Neural cell (in vitro differentiated cells): ENCODE results near the gene EIF3K. TPM values are rescaled to one million over a fixed set of nuclear protein-coding genes. Genes with fewer than 3 reads are reported as not detected.

Source experiments
- H2AFZ ChIP-seq: fragments of 200-600, 300-800 bp; sonication (generic), shearing (Covaris generic); 2 replicates; pipeline ENCODE4 v1.6.0; 2014; ENCODE audit warnings: low read depth, mild to moderate bottlenecking, antibody characterized with exemption, low read length, moderate library complexity
- H3F3A ChIP-seq: fragments of 200-600 bp; shearing (Covaris generic); 2 replicates; pipeline ENCODE4 v1.6.1; 2016; ENCODE audit warnings: mild to moderate bottlenecking, moderate library complexity, mixed read lengths, antibody characterized with exemption, low read length; ENCODE audit not compliant: insufficient read depth, poor library complexity, severe bottlenecking
- H3K27ac ChIP-seq: fragments of 200-600, 300-800 bp; sonication (generic), shearing (Covaris generic); 2 replicates; pipeline ENCODE4 v1.5.1; 2014; ENCODE audit warnings: mild to moderate bottlenecking, low read length, moderate library complexity
- H3K27me3 ChIP-seq: fragments of 300-800, 200-600 bp; sonication (generic), shearing (Covaris generic); 2 replicates; pipeline ENCODE4 v1.6.0; 2014; ENCODE audit warnings: mild to moderate bottlenecking, low read depth, low read length, moderate library complexity; ENCODE audit not compliant: insufficient read depth
- H3K36me3 ChIP-seq: fragments of 300-800, 200-600 bp; sonication (generic), shearing (Covaris generic); 2 replicates; pipeline ENCODE4 v1.5.1; 2014; ENCODE audit warnings: mild to moderate bottlenecking, antibody characterized with exemption, low read length, moderate library complexity; ENCODE audit not compliant: insufficient read depth
- H3K4me2 ChIP-seq: fragments of 300-800, 200-600 bp; sonication (generic), shearing (Covaris generic); 2 replicates; pipeline ENCODE4 v1.6.0; 2014; ENCODE audit warnings: mild to moderate bottlenecking, low read length
- H3K4me3 ChIP-seq: fragments of 300-800, 200-600 bp; sonication (generic), shearing (Covaris generic); 2 replicates; pipeline ENCODE4 v1.5.1; 2014; ENCODE audit warnings: mild to moderate bottlenecking, low read length, moderate library complexity
- H3K79me2 ChIP-seq: fragments of 200-600 bp; shearing (Covaris generic); replicated peaks from 2 replicates; pipeline ENCODE4 v1.6.0; 2014; ENCODE audit warnings: mild to moderate bottlenecking, low read length, moderate library complexity; ENCODE audit not compliant: insufficient read depth
- H3K9ac ChIP-seq: fragments of 300-800, 200-600 bp; sonication (generic), shearing (Covaris generic); 2 replicates; pipeline ENCODE4 v1.6.1; 2016; ENCODE audit warnings: mild to moderate bottlenecking, low read length, mixed read lengths
- H3K9me2 ChIP-seq: fragments of 200-600 bp; shearing (Covaris generic); 2 replicates; pipeline ENCODE4 v1.6.1; 2016; ENCODE audit warnings: mild to moderate bottlenecking, low read length, mixed read lengths; ENCODE audit not compliant: insufficient read depth
- H3K9me3 ChIP-seq: fragments of 200-600, 300-800 bp; sonication (generic), shearing (Covaris generic); 2 replicates; pipeline ENCODE4 v1.6.1; 2016; ENCODE audit warnings: mild to moderate bottlenecking, mixed run types, low read length, moderate library complexity, mixed read lengths
- H4K20me1 ChIP-seq: fragments of 200-600 bp; shearing (Covaris generic); 2 replicates; pipeline ENCODE4 v1.6.1; 2016; ENCODE audit warnings: mild to moderate bottlenecking, mixed run types; ENCODE audit not compliant: insufficient read depth
- EP300 ChIP-seq: fragments of 450-650 bp; conservative IDR thresholded peaks from 2 replicates; pipeline ENCODE4 v1.6.1; 2014; ENCODE audit warnings: antibody characterized with exemption, mild to moderate bottlenecking, moderate library complexity; ENCODE audit not compliant: poor library complexity, severe bottlenecking
- EZH2 ChIP-seq: fragments of 200-600, 300-800 bp; shearing (Covaris generic), sonication (generic); IDR thresholded peaks from 2 replicates; pipeline ENCODE4 v1.6.1; 2014; ENCODE audit warnings: antibody characterized with exemption, low read length, borderline replicate concordance, mild to moderate bottlenecking; ENCODE audit not compliant: insufficient read depth, poor library complexity, severe bottlenecking
- MXI1 ChIP-seq: fragments of 450-650 bp; conservative IDR thresholded peaks from 2 replicates; pipeline ENCODE4 v1.6.1; 2014; ENCODE audit warnings: antibody characterized with exemption, mild to moderate bottlenecking; ENCODE audit not compliant: poor library complexity, severe bottlenecking
- POLR2AphosphoS5 ChIP-seq: IDR thresholded peaks from 2 replicates; pipeline ENCODE4 v1.6.1; 2012
- RAD21 ChIP-seq: fragments of 450-650 bp; conservative IDR thresholded peaks from 2 replicates; pipeline ENCODE4 v1.6.1; 2014; ENCODE audit warnings: antibody characterized with exemption, mild to moderate bottlenecking, moderate library complexity
- SMC3 ChIP-seq: fragments of 450-650 bp; conservative IDR thresholded peaks from 2 replicates; pipeline ENCODE4 v1.6.1; 2014; ENCODE audit warnings: antibody characterized with exemption, mild to moderate bottlenecking, moderate library complexity; ENCODE audit not compliant: poor library complexity
- TAF1 ChIP-seq: IDR thresholded peaks from 2 replicates; pipeline ENCODE4 v1.6.1; 2012; ENCODE audit warnings: low read depth
- polyA plus RNA-seq: library from polyadenylated mRNA; depleted of rRNA; stranded (reverse); fragments of >200 nt; gene quantifications from 2 replicates; pipeline ENCODE4 v1.2.3, GENCODE V29; 2014
- TF ChIP-seq, protein P1 (sequence below): IDR thresholded peaks from 2 replicates; pipeline ENCODE4 v1.6.1; 2012; ENCODE audit warnings: borderline replicate concordance
- TF ChIP-seq, protein P2 (sequence below): fragments of 450-650 bp; IDR thresholded peaks from 2 replicates; pipeline ENCODE4 v1.5.1; 2014; ENCODE audit warnings: antibody characterized with exemption, mild to moderate bottlenecking, moderate library complexity; ENCODE audit not compliant: poor library complexity, severe bottlenecking

EIF3K gene
- polyA plus RNA-seq, 1 donor from 2014 or later: 462 TPM

DNA sequence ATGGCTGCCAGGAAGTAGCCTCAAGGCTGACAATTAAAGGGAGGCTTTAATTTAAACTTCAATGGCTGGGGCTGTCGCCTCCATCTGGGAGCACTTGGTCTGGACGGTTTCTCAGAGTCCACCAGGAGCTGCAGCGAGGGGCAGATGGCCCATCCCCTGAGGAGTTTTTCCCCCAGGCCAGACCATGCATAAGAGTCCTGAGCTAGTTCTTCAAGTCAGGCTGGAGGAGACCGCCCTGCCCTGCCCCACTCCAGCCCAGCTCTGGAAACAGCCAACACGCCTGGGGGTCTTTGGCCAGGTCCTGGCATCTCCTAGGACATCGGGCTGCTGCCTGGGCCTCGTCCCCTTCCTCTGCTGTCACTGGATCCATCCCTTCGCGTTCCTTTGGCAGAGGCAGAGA lies 23.2 kb downstream of the EIF3K start:
- Histone ChIP-seq H3K27ac (no peak overlapping the region), H3K9ac (no peak overlapping the region)
- no peak for TF ChIP-seq SMC3
- TF ChIP-seq POLR2AphosphoS5: no peak

DNA sequence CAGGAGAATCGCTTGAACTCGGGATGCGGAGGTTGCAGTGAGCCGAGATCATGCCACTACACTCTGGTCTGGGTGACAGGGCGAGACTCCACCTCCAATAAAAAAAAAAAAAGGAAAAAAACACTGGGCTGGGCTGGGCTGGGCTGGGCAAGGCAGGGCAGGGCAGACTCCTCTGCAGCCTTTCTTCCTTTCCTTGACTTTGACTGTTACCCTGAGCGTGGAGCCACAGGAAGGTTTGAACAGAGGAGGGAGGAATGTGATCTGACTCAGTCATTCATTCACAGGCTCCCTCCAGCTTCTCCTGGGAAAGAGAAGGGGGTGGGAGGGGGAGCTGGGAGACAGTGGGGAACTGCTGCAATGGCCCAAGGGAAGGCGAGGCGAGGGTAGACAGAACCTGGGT lies 25.7 kb downstream of the EIF3K start:
- TF ChIP-seq RAD21 (no peak), SMC3 (no peak), EP300 (no peak), MXI1 (no peak)
- TF ChIP-seq, protein P1, sequence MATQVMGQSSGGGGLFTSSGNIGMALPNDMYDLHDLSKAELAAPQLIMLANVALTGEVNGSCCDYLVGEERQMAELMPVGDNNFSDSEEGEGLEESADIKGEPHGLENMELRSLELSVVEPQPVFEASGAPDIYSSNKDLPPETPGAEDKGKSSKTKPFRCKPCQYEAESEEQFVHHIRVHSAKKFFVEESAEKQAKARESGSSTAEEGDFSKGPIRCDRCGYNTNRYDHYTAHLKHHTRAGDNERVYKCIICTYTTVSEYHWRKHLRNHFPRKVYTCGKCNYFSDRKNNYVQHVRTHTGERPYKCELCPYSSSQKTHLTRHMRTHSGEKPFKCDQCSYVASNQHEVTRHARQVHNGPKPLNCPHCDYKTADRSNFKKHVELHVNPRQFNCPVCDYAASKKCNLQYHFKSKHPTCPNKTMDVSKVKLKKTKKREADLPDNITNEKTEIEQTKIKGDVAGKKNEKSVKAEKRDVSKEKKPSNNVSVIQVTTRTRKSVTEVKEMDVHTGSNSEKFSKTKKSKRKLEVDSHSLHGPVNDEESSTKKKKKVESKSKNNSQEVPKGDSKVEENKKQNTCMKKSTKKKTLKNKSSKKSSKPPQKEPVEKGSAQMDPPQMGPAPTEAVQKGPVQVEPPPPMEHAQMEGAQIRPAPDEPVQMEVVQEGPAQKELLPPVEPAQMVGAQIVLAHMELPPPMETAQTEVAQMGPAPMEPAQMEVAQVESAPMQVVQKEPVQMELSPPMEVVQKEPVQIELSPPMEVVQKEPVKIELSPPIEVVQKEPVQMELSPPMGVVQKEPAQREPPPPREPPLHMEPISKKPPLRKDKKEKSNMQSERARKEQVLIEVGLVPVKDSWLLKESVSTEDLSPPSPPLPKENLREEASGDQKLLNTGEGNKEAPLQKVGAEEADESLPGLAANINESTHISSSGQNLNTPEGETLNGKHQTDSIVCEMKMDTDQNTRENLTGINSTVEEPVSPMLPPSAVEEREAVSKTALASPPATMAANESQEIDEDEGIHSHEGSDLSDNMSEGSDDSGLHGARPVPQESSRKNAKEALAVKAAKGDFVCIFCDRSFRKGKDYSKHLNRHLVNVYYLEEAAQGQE: no peak
- no peaks in the 10 kb centered on the region for H3K36me3 ChIP-seq
- no peak overlapping the region for H3K4me3 ChIP-seq

More for the DNA sequence above, 23.2 kb downstream of the EIF3K start:
- Histone ChIP-seq H3K4me3 (no peak overlapping the region), H3F3A (no peaks in the 10 kb centered on the region), H3K9me3 (no peaks in the 10 kb centered on the region), H3K36me3 (no peaks in the 10 kb centered on the region), H4K20me1 (no peaks in the 10 kb centered on the region), H3K9me2 (no peaks in the 10 kb centered on the region), H3K27me3 (no peaks in the 10 kb centered on the region), H3K79me2 (no peaks in the 10 kb centered on the region), H2AFZ (no peak overlapping the region), H3K4me2 (no peak overlapping the region)

DNA sequence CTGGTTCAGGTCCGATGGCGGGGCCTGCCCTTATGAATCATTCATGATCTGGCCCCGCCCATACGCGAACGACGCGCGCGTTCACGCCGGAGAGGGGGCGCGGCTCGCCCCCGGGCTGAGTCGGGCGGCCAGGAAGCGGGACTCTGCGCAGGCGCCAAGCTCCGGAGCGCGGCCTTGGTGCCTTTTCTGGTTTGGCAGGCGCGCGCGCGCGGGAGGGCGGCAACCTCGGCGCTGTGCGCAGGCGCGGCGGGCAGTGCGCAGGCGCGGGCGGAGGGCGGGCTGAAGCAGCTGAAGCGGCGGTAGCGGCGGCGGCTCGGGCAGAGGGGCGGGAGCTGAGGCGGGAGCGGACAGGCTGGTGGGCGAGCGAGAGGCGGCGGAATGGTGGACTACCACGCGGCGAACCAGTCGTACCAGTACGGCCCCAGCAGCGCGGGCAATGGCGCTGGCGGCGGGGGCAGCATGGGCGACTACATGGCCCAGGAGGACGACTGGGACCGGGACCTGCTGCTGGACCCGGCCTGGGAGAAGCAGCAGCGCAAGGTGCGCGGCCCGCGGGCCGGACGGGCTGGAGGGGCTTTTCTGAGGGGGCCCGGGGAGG lies 28.5 kb downstream of the EIF3K start, which contains the start of gene ACTN4:
TSS of gene ACTN4 (plus strand) at position 282 of the 598 bp plus-strand sequence. CDS start at position 379, 97 bp downstream.
- peak within 1 kb of the TSS; percentile 97 for H3K4me3 ChIP-seq
- H3K9ac ChIP-seq: peak within 1 kb of the TSS; percentile 83
- peaks cover 32% of the 10 kb centered on the region for H3K79me2 ChIP-seq
- H3K9me2 ChIP-seq: no peaks in the 10 kb centered on the region
- H3K4me2 ChIP-seq: peak within 1 kb of the TSS; percentile 84
- H2AFZ ChIP-seq: peak within 1 kb of the TSS; percentile 69
- H3F3A ChIP-seq: peaks cover 4% of the 10 kb centered on the region
- H3K9me3 ChIP-seq: no peaks in the 10 kb centered on the region
- TF ChIP-seq, protein P2, sequence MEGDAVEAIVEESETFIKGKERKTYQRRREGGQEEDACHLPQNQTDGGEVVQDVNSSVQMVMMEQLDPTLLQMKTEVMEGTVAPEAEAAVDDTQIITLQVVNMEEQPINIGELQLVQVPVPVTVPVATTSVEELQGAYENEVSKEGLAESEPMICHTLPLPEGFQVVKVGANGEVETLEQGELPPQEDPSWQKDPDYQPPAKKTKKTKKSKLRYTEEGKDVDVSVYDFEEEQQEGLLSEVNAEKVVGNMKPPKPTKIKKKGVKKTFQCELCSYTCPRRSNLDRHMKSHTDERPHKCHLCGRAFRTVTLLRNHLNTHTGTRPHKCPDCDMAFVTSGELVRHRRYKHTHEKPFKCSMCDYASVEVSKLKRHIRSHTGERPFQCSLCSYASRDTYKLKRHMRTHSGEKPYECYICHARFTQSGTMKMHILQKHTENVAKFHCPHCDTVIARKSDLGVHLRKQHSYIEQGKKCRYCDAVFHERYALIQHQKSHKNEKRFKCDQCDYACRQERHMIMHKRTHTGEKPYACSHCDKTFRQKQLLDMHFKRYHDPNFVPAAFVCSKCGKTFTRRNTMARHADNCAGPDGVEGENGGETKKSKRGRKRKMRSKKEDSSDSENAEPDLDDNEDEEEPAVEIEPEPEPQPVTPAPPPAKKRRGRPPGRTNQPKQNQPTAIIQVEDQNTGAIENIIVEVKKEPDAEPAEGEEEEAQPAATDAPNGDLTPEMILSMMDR: no peak
- TF ChIP-seq MXI1 (peak; percentile 90), EP300 (peak; percentile 30), RAD21 (peak; percentile 41), EZH2 (no peak), SMC3 (peak; percentile 36), TAF1 (peak; percentile 81), POLR2AphosphoS5 (peak; percentile 97)
- TF ChIP-seq, protein P1: peak; percentile 0
- H3K27ac ChIP-seq: peak within 1 kb of the TSS; percentile 78
- H3K36me3 ChIP-seq: no peaks in the 10 kb centered on the region
- no peaks in the 10 kb centered on the region for H3K27me3 ChIP-seq
- peaks cover 4% of the 10 kb centered on the region for H4K20me1 ChIP-seq

More for the DNA sequence above, 25.7 kb downstream of the EIF3K start:
- Histone ChIP-seq H3K27me3 (no peaks in the 10 kb centered on the region), H3K27ac (no peak overlapping the region), H3K9me2 (no peaks in the 10 kb centered on the region), H3F3A (peaks cover 4% of the 10 kb centered on the region), H3K9ac (no peak overlapping the region), H3K9me3 (no peaks in the 10 kb centered on the region), H3K4me2 (no peak overlapping the region), H2AFZ (no peak overlapping the region), H3K79me2 (peaks cover 4% of the 10 kb centered on the region), H4K20me1 (no peaks in the 10 kb centered on the region)
